Naive thymus-derived CD4-positive, alpha-beta T cell (primary cell): ENCODE measurements around the gene TPD52L2. TPM values are rescaled to one million over a fixed set of nuclear protein-coding genes. Genes with fewer than 3 reads are reported as not detected.

Source experiments
- ATAC-seq: fragments of 150-1000 bp; cut with Tn5 transposase; 2 replicates; pipeline ENCODE4 v1.10.0; 2021; ENCODE audit warnings: mild to moderate bottlenecking, moderate library complexity
- CTCF ChIA-PET: fragments of 350-600 bp; sonication (Branson Sonifier 250); formaldehyde crosslinking; loops from one replicate; lab custom pipeline; 2021; ENCODE audit warnings: antibody characterized with exemption; lab: Charles Lee
- POLR2A ChIA-PET: fragments of 350-600 bp; sonication (Branson Sonifier 250); formaldehyde crosslinking; loops from one replicate; lab custom pipeline; 2021; ENCODE audit warnings: antibody characterized with exemption, inconsistent platforms; lab: Charles Lee
- DNase-seq, 9 donors: peaks; one replicate each; pipeline versions ENCODE4 v3.0.0 to v3.0.0-alpha.2; 2020 to 2022; ENCODE audit warnings: mixed read lengths in 1 of 9
- H3K27ac ChIP-seq: one replicate; pipeline ENCODE4 v1.7.0; 2013; ENCODE audit warnings: mild to moderate bottlenecking, low read depth, low read length, moderate library complexity
- H3K27me3 ChIP-seq, 2 donors: one replicate each; pipeline ENCODE4 v1.7.0; 2013; ENCODE audit warnings: low read length in 2 of 2, mild to moderate bottlenecking in 2 of 2, moderate library complexity in 2 of 2; ENCODE audit not compliant: control insufficient read depth in 2 of 2, insufficient read depth in 2 of 2
- H3K36me3 ChIP-seq, 3 experiments: 1 replicate in 2 of 3; 2 replicates in 1 of 3; pipeline ENCODE4 v1.7.0; 2013; ENCODE audit warnings: low read length in 3 of 3, mild to moderate bottlenecking in 3 of 3, moderate library complexity in 1 of 3; ENCODE audit not compliant: insufficient read depth in 3 of 3, control insufficient read depth in 2 of 3
- H3K4me1 ChIP-seq, 2 donors: one replicate each; pipeline ENCODE4 v1.7.0; 2013; ENCODE audit warnings: low read length in 2 of 2, mild to moderate bottlenecking in 2 of 2, moderate library complexity in 1 of 2; ENCODE audit not compliant: control insufficient read depth in 2 of 2, insufficient read depth in 2 of 2
- H3K4me3 ChIP-seq: 2 replicates; pipeline ENCODE4 v1.7.0; 2013; ENCODE audit warnings: mild to moderate bottlenecking, low read length
- H3K9me3 ChIP-seq, 3 experiments: 1 replicate in 2 of 3; 2 replicates in 1 of 3; pipeline ENCODE4 v1.7.0; 2013; ENCODE audit warnings: low read length in 3 of 3; ENCODE audit not compliant: control insufficient read depth in 2 of 3
- H3K27ac Mint-ChIP-seq, 9 donors: one replicate each; pipeline ENCODE4 v1.8.0; 2020 to 2022; ENCODE audit warnings: mixed read lengths in 9 of 9, mild to moderate bottlenecking in 8 of 9, moderate library complexity in 5 of 9, inconsistent platforms in 2 of 9
- H3K27me3 Mint-ChIP-seq, 5 donors: one replicate each; pipeline ENCODE4 v1.8.0; 2021 to 2022; ENCODE audit warnings: mixed read lengths in 5 of 5, mild to moderate bottlenecking in 1 of 5
- H3K36me3 Mint-ChIP-seq, 5 donors: one replicate each; pipeline ENCODE4 v1.8.0; 2020 to 2022; ENCODE audit warnings: mixed read lengths in 5 of 5, mild to moderate bottlenecking in 3 of 5, inconsistent platforms in 1 of 5
- H3K4me1 Mint-ChIP-seq, 7 donors: one replicate each; pipeline ENCODE4 v1.8.0; 2020 to 2022; ENCODE audit warnings: mixed read lengths in 7 of 7, mild to moderate bottlenecking in 3 of 7, inconsistent platforms in 1 of 7
- H3K4me3 Mint-ChIP-seq, 10 donors: one replicate each; pipeline ENCODE4 v1.8.0; 2020 to 2022; ENCODE audit warnings: mild to moderate bottlenecking in 10 of 10, mixed read lengths in 10 of 10, moderate library complexity in 6 of 10, inconsistent platforms in 2 of 10
- H3K9me3 Mint-ChIP-seq, 11 donors: one replicate each; pipeline ENCODE4 v1.8.0; 2020 to 2022; ENCODE audit warnings: mixed read lengths in 11 of 11, mild to moderate bottlenecking in 4 of 11, inconsistent platforms in 1 of 11, moderate library complexity in 1 of 11
- intact Hi-C, 2 donors: fragments of 100-400 bp; cut with micrococcal nuclease; formaldehyde crosslinking; loops; one replicate each; pipeline ENCODE4 v1.15.1; 2023
- polyA plus RNA-seq, 2 donors: library from polyadenylated mRNA; unstranded; fragments of 300-500 nt; fragmentation: Illumina TruSeq; gene quantifications; one replicate each; pipeline ENCODE4 v1.2.3, GENCODE V29; 2021
- total RNA-seq, 6 experiments: library from RNA in 5 of 6; stranded (reverse) in 5 of 6; gene quantifications; 1 replicate in 5 of 6; 2 replicates in 1 of 6; pipeline ENCODE4 v1.2.3 and lab custom pipeline; 2021 to 2026

Gene TPD52L2
- total and polyA plus RNA-seq, 7 experiments from 2014 or later, result 33.7 to 84.0 (median 47.5) TPM

GRCh38 chr20:63829945-63830835, 34.9 kb upstream of the TPD52L2 start:
- H3K4me1 ChIP-seq, result peaks cover 4 to 10% of the 10 kb centered on the region in 2 donors
- Mint-ChIP-seq H3K27ac (peak overlapping the region in 4 of 9 donors; percentile 6 to 77 (median 75)), H3K4me3 (peak overlapping the region; percentile 65 to 97 (median 86)), H3K36me3 (peaks cover 0 to 5% (median 0%) of the 10 kb centered on the region in 5 donors), H3K9me3 (peaks cover 0 to 4% (median 0%) of the 10 kb centered on the region in 11 donors), H3K4me1 (peaks cover 9 to 12% (median 10%) of the 10 kb centered on the region in 7 donors), H3K27me3 (peaks cover 30 to 56% (median 35%) of the 10 kb centered on the region in 5 donors)
- ChIA-PET CTCF (no interaction called here), POLR2A (no interaction called here)
- no peaks in the 10 kb centered on the region for H3K36me3 ChIP-seq
- no peak overlapping the region for H3K27ac ChIP-seq
- peaks cover 4 to 24% of the 10 kb centered on the region in 2 donors for H3K27me3 ChIP-seq
- H3K9me3 ChIP-seq, result no peaks in the 10 kb centered on the region
- DNase-seq (peak in 3 of 9 donors; percentile 17 to 43 (median 22)), ATAC-seq (peak; percentile 3)
- intact Hi-C loops, result loop anchor here (2.0 to 5.0 kb wide), 2 partner anchors 32 to 33 kb away; partner anchors contain the start of gene ABHD16B (in 1 of the 2)
- H3K4me3 ChIP-seq, result peak overlapping the region; percentile 40

- Histone ChIP-seq H3K27ac (no peak within 1 kb of the TSS), H3K36me3 (no peaks in the 10 kb centered on the region), H3K4me1 (peaks cover 4 to 10% of the 10 kb centered on the region in 2 donors), H3K4me3 (peak within 1 kb of the TSS; percentile 40), H3K9me3 (no peaks in the 10 kb centered on the region), H3K27me3 (peaks cover 4 to 24% of the 10 kb centered on the region in 2 donors)
- ATAC-seq, result peak; percentile 82
- H3K4me3 Mint-ChIP-seq, result peak within 1 kb of the TSS; percentile 65 to 97 (median 86)
- peaks cover 0 to 4% (median 0%) of the 10 kb centered on the region in 11 donors for H3K9me3 Mint-ChIP-seq
- H3K4me1 Mint-ChIP-seq, result peaks cover 9 to 12% (median 10%) of the 10 kb centered on the region in 7 donors
- peak in 1 of 9 donors; percentile 72 for DNase-seq
- H3K27ac Mint-ChIP-seq, result peak within 1 kb of the TSS in 3 of 9 donors; percentile 6 to 77 (median 75)
- ChIA-PET POLR2A (no interaction called here), CTCF (no interaction called here)
- H3K36me3 Mint-ChIP-seq, result peaks cover 0 to 5% (median 0%) of the 10 kb centered on the region in 5 donors
- peaks cover 23 to 49% (median 27%) of the 10 kb centered on the region in 5 donors for H3K27me3 Mint-ChIP-seq
- intact Hi-C loops, result loop anchor here in 1 of 2 donors (2.0 kb wide), 1 partner anchor 32 kb away; no protein-coding TSS in a partner anchor
Observed at GRCh38 chr20:63830841-63831588, 34.1 kb upstream of the TPD52L2 start, which contains the start of gene ZBTB46. ZBTB46 (minus strand) TSS chr20:63831264; CDS start chr20:63790757, 40,507 bp downstream.

- POLR2A ChIA-PET, result no interaction called here
Observed at GRCh38 chr20:63831646-63831992, 33.5 kb upstream of the TPD52L2 start.

GRCh38 chr20:63831993-63832686, 32.9 kb upstream of the TPD52L2 start:
- intact Hi-C loops, result loop anchor here in 1 of 2 donors (2.0 kb wide), 1 partner anchor 31 kb away; no protein-coding TSS in a partner anchor
- ATAC-seq (peak; percentile 24), DNase-seq (no peak)
- peaks cover 0 to 5% (median 0%) of the 10 kb centered on the region in 5 donors for H3K36me3 Mint-ChIP-seq
- CTCF ChIA-PET, result no interaction called here
- POLR2A ChIA-PET, result no interaction called here
- Histone ChIP-seq H3K27me3 (peaks cover 4 to 24% of the 10 kb centered on the region in 2 donors), H3K9me3 (no peaks in the 10 kb centered on the region), H3K4me3 (no peak overlapping the region), H3K27ac (no peak overlapping the region), H3K36me3 (no peaks in the 10 kb centered on the region), H3K4me1 (peaks cover 4 to 10% of the 10 kb centered on the region in 2 donors)
- peak overlapping the region in 3 of 10 donors; percentile 9 to 75 (median 34) for H3K4me3 Mint-ChIP-seq
- H3K27ac Mint-ChIP-seq, result no peak overlapping the region
- H3K9me3 Mint-ChIP-seq, result peaks cover 0 to 4% (median 0%) of the 10 kb centered on the region in 11 donors
- H3K27me3 Mint-ChIP-seq, result peaks cover 20 to 44% (median 25%) of the 10 kb centered on the region in 5 donors
- H3K4me1 Mint-ChIP-seq, result peaks cover 9 to 12% (median 10%) of the 10 kb centered on the region in 7 donors

More at GRCh38 chr20:63831646-63831992, 33.5 kb upstream of the TPD52L2 start:
- ATAC-seq (no peak), DNase-seq (no peak)
- H3K36me3 Mint-ChIP-seq, result peaks cover 0 to 5% (median 0%) of the 10 kb centered on the region in 5 donors
- H3K4me1 Mint-ChIP-seq, result peaks cover 9 to 12% (median 10%) of the 10 kb centered on the region in 7 donors
- no peak overlapping the region for H3K27ac ChIP-seq
- H3K4me3 ChIP-seq, result no peak overlapping the region
- CTCF ChIA-PET, result no interaction called here
- H3K27me3 ChIP-seq, result peaks cover 4 to 24% of the 10 kb centered on the region in 2 donors
- no peaks in the 10 kb centered on the region for H3K9me3 ChIP-seq
- intact Hi-C loops, result loop anchor here in 1 of 2 donors (2.0 kb wide), 1 partner anchor 31 kb away; no protein-coding TSS in a partner anchor
- H3K36me3 ChIP-seq, result no peaks in the 10 kb centered on the region
- H3K4me1 ChIP-seq, result peaks cover 4 to 10% of the 10 kb centered on the region in 2 donors
- H3K27me3 Mint-ChIP-seq, result peaks cover 20 to 47% (median 25%) of the 10 kb centered on the region in 5 donors
- H3K27ac Mint-ChIP-seq, result no peak overlapping the region
- no peak overlapping the region for H3K4me3 Mint-ChIP-seq
- H3K9me3 Mint-ChIP-seq, result peaks cover 0 to 4% (median 0%) of the 10 kb centered on the region in 11 donors

GRCh38 chr20:63833776-63834490, 31.1 kb upstream of the TPD52L2 start:
- peak overlapping the region in 4 of 10 donors; percentile 45 to 75 (median 46) for H3K4me3 Mint-ChIP-seq
- H3K27ac ChIP-seq, result no peak overlapping the region
- DNase-seq, result no peak
- peaks cover 0 to 4% (median 0%) of the 10 kb centered on the region in 11 donors for H3K9me3 Mint-ChIP-seq
- no peaks in the 10 kb centered on the region for H3K36me3 ChIP-seq
- no peaks in the 10 kb centered on the region for H3K9me3 ChIP-seq
- no peak for ATAC-seq
- ChIA-PET CTCF (interaction anchor here (0.7 kb wide), 1 partner anchor 266 kb away, joined by 3 read pairs; no protein-coding TSS in a partner anchor), POLR2A (no interaction called here)
- no peak overlapping the region for H3K4me3 ChIP-seq
- peaks cover 4 to 12% of the 10 kb centered on the region in 2 donors for H3K27me3 ChIP-seq
- peaks cover 12 to 34% (median 14%) of the 10 kb centered on the region in 5 donors for H3K27me3 Mint-ChIP-seq
- intact Hi-C loops, result no loop called here
- no peak overlapping the region for H3K27ac Mint-ChIP-seq
- peaks cover 9 to 14% (median 10%) of the 10 kb centered on the region in 7 donors for H3K4me1 Mint-ChIP-seq
- peaks cover 0 to 5% (median 0%) of the 10 kb centered on the region in 5 donors for H3K36me3 Mint-ChIP-seq
- peaks cover 4 to 10% of the 10 kb centered on the region in 2 donors for H3K4me1 ChIP-seq
